Measurements from ENCODE around the gene FSD2.

- TF ChIP-seq EZH2 (IDR thresholded peaks at IDR 0.05; ENCODE audit: borderline replicate concordance, low read depth, low read length, poor library complexity, severe bottlenecking) (no peak), CTCF (conservative IDR thresholded peaks at IDR 0.05; ENCODE audit: low read depth, low read length) (no peak)
Measured at GRCh38 chr15:82768414-82769054, 37.3 kb downstream of the FSD2 start.
